Activated naive CD4-positive, alpha-beta T cell treated with anti-CD3 and anti-CD28 coated beads, Interleukin-2, amount 50 U/mL, for 16 hours (primary cell): ENCODE measurements around the gene FGFBP3.

ENCODE experiments used
- DNase-seq: peaks from one replicate; pipeline ENCODE4 v3.0.0-alpha.2; 2020

FGFBP3 gene

GRCh38 chr10:91909117-91909677 is at the start of gene FGFBP3:
Gene FGFBP3, minus strand, starts transcription at chr10:91909486. Its CDS starts 517 bp downstream, at chr10:91908969.
- peak; percentile 36 for DNase-seq

- no peak for DNase-seq
These were observed 47.8 kb upstream of the FGFBP3 start for GRCh38 chr10:91957091-91957490.

GRCh38 chr10:91955114-91955513 is 45.8 kb upstream of the FGFBP3 start:
- DNase-seq = no peak

GRCh38 chr10:91953600-91954160 is 44.4 kb upstream of the FGFBP3 start:
- no peak for DNase-seq

- no peak for DNase-seq
These were observed 35.8 kb upstream of the FGFBP3 start for GRCh38 chr10:91944880-91945630.

GRCh38 chr10:91941426-91941825 is 32.1 kb upstream of the FGFBP3 start:
- no peak for DNase-seq

GRCh38 chr10:91939653-91940052 is 30.4 kb upstream of the FGFBP3 start:
- DNase-seq = no peak

- DNase-seq = no peak
These were observed 26.6 kb upstream of the FGFBP3 start for GRCh38 chr10:91935886-91936285.

GRCh38 chr10:91932737-91933136 is 23.5 kb upstream of the FGFBP3 start:
- no peak for DNase-seq

GRCh38 chr10:91931526-91932190 is 22.4 kb upstream of the FGFBP3 start:
- no peak for DNase-seq

- DNase-seq = no peak
These were observed 21.7 kb upstream of the FGFBP3 start for GRCh38 chr10:91930939-91931338.

GRCh38 chr10:91925022-91925320 is 15.7 kb upstream of the FGFBP3 start:
- no peak for DNase-seq

GRCh38 chr10:91924212-91925021 is 15.1 kb upstream of the FGFBP3 start:
- DNase-seq = no peak

- peak; percentile 92 for DNase-seq
These were observed 14.3 kb upstream of the FGFBP3 start, which contains the start of gene BTAF1 for GRCh38 chr10:91923371-91924211. Gene BTAF1, plus strand, starts transcription at chr10:91923770. Its CDS starts 307 bp downstream, at chr10:91924077.

- no peak for DNase-seq
These were observed 10.4 kb upstream of the FGFBP3 start for GRCh38 chr10:91919651-91920050.

- no peak for DNase-seq
These were observed 1.2 kb upstream of the FGFBP3 start for GRCh38 chr10:91910467-91910866.

GRCh38 chr10:91908337-91909116 is 759 bp downstream of the FGFBP3 start:
- peak; percentile 77 for DNase-seq

GRCh38 chr10:91907914-91908336 is 1.4 kb downstream of the FGFBP3 start:
- no peak for DNase-seq

GRCh38 chr10:91907033-91907594 is 2.2 kb downstream of the FGFBP3 start:
- DNase-seq = no peak

- DNase-seq = peak; percentile 60
These were observed 7.3 kb downstream of the FGFBP3 start for GRCh38 chr10:91901784-91902677.
